ENCODE data around the gene PLXDC2.

Gene PLXDC2

DNA sequence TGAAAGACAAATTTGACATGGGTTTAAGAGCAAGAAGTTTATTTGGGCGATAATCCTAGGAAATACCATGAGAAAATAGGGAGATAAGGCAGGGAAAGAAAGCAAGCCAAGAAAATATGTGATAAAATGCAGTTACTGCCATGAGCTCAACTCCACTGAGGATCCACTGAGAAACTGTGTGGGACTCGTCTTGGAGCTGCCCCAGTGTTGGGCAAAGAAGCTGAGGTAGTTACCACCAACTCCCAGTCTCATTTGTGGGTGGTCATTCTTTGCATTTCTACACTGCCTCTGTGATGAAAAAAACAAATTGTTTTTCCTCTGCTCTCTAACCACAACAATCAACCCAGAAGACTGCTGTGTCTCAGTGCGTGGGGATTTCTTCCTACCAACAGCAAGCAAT, 498.2 kb downstream of the PLXDC2 start:
- DNase-seq (ENCODE audit: low read depth in 2 of 2, low spot score in 1 of 2) = no peak

DNA sequence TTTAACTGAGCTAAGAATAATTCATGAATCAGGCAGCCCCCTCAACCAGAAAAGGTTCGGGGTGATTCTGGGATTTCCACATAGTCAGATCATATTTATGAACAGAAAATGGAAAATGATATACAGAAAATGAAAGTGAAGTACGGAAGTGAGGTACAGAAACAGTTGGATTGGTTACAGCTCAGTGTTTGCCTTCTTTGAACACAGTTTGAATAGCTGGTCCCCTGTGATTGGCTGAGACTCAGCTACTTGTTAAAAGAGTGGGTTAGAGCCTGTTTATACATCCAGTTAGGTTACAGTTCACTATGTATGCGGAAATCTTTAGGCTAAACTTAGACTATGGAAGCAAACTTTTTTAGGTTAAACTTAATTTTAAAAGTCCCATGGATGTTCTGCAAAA, 511.7 kb downstream of the PLXDC2 start:
- no peak for DNase-seq (ENCODE audit: low read depth in 2 of 2, low spot score in 1 of 2)

- DNase-seq (ENCODE audit: low read depth in 2 of 2, low spot score in 1 of 2) = no peak
Measured at GRCh38 chr10:20330246-20330645, 514.0 kb downstream of the PLXDC2 start.

- DNase-seq (ENCODE audit: low read depth in 2 of 2, low spot score in 1 of 2) = no peak
Measured at GRCh38 chr10:20334559-20334958, 518.3 kb downstream of the PLXDC2 start.

Measured in stimulated activated CD8-positive, alpha-beta memory T cell treated with anti-CD3 and anti-CD28 coated beads, Interleukin-4, amount 100 ng/mL, for 1 hour (primary cell).